GM19239 (cell line): Measurements from ENCODE around the gene ADAMTS19.
A peak's percentile ranks its signal among the peaks of the same experiment; 100 is the strongest.

Experiments used
- DNase-seq: peaks from one replicate; pipeline ENCODE4 v3.0.0; 2011; ENCODE audit warnings: low spot score; ENCODE audit not compliant: insufficient read length
- FAIRE-seq: peaks from 2 replicates; lab custom pipeline; 2011; peaks lifted over from hg19 to GRCh38; lab: Jason Lieb, UNC

The ADAMTS19 gene

DNA sequence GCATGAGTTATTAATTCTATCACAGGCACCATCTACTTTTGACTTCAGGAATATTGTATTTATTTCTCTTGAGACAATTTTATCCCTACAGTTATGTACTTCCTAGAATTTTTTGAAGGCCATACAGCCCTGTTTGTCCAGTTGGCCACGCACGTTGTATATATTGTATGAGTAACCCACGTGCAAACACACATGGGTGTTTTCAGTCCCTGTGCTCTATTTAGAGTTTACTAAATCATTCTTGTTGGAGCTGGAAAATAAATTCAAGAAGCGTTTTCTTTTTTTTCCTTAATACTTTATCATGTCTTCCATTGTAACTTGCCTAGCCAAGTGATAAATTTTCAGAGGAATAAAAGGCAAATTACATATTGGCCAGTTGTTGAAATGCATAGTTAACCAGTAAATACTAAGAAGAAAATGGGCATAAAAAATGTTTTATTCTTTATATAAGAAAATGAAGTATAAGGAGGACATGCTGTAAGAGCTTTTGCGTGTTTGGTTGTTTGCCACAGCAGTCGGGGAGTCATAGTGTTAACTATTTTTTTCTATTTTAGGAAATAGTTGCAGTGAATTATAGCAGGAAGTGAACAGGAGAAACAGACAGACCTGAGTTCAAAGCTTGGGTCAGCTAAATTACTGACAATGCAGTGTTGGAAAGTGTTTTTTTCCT is 201.4 kb downstream of the ADAMTS19 start:
- FAIRE-seq (no peak), DNase-seq (no peak)

DNA sequence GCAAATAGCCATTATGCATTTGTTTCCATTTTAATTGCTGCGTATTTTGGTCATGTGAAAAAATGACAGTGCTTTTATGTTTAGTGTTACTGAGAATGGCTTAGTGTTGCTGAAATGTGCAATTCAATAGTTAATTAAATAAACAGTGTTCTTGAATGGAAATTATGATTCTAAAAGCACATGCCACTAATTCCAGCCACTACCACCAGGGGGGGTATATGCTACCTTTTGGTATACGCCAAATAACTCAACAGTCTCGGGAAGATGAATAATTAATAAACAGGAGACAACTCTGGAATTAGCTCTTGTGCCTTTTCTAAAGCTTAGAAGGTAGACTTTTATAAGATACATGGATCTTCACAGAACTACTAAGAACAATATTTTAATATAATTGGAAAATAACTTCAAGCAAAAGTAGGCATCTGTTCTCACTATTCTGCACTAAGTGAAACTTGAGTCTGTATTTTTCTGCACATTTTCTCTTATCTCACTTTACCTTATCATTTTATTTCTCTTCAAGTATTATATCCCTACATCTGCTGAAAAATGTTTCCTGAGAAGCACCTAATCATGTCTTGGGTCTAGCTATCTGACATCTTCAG is 204.3 kb downstream of the ADAMTS19 start:
- peak; percentile 55 for FAIRE-seq
- DNase-seq: no peak

DNA sequence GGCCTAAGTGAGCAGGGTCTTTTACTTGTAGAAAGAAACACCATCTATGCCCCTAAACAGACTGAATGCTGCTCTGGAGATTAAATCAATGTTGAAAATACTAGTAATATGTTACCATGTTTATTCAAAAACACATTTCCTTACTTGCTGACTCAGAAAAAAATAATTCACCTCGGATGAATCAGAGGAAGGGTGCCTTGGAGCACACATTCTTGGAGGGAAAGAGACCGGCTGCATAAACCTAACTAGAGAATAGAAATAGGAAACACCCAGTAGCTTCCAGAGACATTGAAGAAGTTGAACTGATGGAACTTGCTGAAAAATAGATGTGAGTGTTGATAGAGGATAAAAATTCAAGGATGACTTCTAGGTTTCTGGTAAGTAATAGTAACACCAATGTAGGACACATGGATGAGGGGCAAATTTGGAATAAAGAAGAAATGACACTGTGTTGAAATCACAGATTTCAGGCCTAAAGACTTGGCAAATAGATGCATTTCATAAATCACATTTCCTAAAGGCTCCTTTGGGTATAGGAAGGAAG is 210.9 kb downstream of the ADAMTS19 start:
- FAIRE-seq: no peak
- DNase-seq: no peak

DNA sequence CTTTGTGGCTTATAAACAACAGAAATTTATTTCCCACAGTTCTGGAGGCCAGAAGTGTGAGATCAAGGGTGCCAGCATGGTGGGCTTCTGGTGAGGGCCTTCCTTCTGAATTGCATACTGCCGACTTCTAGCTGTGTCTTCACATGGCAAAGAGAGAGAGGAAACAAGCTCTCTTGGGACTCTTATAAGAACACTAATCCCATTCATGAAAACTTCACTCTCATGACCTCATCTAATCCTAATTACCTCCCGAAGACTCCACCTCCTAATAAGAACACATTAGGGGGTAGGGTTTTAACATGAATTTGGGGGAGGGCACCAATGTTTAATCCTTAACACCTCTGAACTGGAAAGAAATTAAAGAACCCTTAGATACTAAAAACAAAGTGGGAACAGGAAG is 211.9 kb downstream of the ADAMTS19 start:
- DNase-seq (no peak), FAIRE-seq (no peak)

DNA sequence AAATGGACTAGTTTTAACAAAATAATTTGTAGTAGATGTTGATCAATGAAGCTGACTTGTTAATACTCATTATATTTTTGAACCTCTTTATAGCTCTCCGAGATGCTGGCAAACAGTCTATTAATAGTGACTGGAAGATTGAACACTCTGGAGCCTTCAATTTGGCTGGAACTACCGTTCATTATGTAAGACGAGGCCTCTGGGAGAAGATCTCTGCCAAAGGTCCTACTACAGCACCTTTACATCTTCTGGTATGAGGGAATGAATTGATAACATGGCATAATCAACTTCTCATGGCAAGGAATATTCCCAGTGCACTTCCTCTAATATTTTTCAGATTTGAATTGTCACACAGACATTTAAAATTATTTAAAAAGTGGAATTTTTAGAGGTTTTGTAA is 219.6 kb downstream of the ADAMTS19 start:
- FAIRE-seq: no peak
- no peak for DNase-seq

DNA sequence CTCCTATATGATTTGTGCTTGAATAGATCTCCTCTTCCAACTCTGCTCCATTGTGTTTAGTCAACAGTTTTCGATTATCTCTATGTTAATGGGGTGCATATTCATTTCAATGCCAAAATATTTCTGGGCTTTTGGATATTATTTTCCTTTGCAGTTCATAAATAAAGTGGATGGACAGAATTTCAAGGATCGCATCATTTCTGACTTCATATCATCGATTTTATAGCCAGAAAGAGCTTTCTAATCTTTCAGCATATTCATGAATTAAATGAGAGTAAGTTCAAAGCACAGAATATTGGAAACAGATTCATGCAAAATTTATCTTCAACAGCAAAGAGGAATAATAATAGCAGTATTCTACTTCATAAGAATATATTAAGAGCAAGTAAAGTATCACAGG is 227.8 kb downstream of the ADAMTS19 start:
- DNase-seq: no peak
- no peak for FAIRE-seq

DNA sequence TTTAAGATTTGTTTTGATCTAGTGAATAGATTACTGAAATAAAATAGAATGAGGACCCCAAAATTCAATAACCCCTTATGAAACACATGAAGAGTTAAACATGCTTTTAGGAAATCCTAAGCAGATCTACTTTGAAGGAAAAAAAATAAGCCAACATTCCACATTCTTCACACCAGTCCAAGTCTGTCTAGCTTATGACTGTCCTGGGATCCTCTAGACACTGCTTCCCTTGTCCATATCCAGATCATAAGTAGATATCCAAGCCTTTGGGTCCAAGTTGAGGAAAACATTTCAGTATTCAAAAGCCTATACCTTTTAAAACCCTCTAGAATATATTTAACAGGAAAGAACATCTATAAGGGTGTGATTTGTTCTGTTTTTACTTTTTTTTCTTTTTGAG is 228.9 kb downstream of the ADAMTS19 start:
- no peak for FAIRE-seq
- no peak for DNase-seq

DNA sequence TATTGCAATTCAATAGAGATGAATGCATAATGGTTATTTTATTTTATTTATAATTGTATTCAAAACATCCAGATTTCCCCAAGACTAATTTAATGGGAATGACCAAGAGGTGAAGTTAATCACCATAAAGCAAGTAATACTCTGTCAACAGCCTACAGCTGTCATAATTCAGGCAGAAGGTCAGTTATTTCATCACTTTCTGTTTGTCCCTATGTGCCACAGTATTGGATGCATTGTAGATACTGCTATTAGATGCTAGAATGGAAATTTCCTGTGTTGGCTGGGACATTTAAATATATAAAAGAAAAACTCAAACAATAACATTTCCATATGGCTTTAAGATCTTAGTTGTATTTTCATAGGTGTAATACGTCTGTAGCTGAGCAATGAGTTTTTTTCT is 231.1 kb downstream of the ADAMTS19 start:
- FAIRE-seq (no peak), DNase-seq (no peak)

DNA sequence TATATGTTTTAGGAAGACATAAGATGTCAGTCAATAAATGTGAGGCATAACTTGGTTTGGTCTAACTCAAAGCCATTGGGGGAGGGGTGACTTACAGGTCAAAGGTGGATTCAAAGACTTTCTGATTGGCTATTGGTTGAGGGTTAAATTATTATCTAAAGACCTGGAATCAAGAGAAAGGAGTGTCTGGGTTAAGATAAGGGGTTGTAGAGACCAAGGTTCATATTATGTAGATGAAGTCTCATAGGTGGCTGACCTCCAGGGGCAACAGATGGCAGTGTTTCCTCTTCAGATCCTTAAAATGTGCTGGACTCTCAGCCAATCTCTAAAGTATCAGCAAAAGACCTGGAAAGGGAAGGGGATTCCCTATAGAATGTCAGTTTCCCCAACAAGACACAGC is 236.5 kb downstream of the ADAMTS19 start:
- no peak for FAIRE-seq
- no peak for DNase-seq

DNA sequence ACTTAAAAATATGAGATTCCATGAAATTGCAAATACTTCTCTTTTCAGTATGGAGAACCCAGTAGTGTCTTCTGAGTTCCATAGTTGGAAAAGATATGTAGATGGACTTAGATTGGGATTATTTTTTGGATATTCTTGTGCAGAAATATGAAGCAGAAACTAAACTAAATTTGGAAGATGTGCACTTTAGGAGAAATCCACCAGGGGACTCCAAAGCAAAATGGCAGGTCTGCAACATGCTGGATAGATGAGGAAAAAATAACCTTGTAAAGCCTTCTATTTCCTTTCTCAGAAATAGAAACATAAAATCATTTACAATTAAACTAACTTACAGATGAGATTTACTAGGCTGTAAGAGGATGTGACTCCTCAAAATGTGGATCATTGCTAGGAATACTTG is 238.6 kb downstream of the ADAMTS19 start:
- FAIRE-seq (no peak), DNase-seq (no peak)

DNA sequence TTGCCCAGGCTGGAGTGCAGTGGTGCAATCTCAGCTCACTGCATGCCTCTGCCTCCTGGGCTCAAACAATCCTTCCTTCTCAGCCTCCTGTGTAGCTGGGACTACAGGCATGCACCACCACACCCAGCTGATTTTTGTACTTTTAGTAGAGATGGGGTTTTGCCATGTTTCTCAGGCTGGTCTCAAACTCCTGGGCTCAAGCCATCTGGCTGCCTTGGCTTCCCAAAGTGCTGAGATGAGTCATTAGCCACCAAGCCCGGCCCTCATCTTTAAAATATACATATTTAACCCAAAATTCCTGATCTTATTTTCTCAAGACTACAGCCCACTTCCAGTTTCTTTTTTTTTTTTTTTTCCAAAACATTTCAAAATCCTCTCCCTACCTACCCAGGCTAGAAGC is 256.1 kb downstream of the ADAMTS19 start:
- FAIRE-seq: no peak
- no peak for DNase-seq

DNA sequence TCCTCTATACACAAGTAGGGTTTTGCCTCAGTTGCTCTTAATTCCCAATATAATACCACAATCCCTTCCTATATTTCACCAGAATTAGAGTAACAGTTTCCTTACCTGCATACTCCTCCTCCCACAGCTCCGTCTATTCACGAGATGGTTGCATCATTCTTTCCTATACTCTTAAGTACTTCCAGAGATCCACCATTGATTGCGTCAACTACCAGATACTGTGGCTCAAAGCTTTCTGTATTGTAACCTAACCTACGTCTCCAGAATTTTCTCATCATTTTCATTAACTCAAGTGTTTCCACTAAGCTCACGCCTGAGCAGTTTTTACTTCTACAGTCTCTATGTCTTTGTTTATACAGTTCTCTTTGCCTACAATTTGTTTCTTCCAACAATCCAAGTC is 256.6 kb downstream of the ADAMTS19 start:
- FAIRE-seq: no peak

DNA sequence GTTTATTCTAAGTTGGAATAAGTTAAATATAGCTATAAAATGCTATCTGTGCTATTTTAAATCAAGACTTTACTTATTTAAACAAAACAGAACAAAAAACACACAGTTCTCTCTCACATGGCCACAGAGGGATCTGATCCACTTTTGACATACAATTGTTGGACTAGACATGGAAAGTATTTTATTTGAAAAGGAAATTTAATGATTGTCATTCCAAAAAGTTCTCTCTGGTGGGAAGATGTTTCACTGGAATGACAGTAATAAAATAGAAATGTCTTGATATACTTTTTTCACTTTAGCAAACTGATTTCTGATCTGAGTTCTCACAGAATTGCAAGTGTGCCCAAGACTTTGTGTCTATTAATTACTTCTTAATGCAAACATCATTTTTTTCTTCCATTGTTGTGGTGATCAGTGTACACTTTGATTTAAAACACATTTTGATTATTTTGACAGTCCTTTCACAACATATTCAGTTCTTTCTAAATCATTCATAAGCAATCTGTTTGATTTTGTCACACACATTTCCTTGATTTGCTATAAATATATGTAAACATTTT is 257.7 kb downstream of the ADAMTS19 start:
- DNase-seq (no peak), FAIRE-seq (no peak)

More for the DNA sequence above, 256.6 kb downstream of the ADAMTS19 start:
- DNase-seq: no peak

DNA sequence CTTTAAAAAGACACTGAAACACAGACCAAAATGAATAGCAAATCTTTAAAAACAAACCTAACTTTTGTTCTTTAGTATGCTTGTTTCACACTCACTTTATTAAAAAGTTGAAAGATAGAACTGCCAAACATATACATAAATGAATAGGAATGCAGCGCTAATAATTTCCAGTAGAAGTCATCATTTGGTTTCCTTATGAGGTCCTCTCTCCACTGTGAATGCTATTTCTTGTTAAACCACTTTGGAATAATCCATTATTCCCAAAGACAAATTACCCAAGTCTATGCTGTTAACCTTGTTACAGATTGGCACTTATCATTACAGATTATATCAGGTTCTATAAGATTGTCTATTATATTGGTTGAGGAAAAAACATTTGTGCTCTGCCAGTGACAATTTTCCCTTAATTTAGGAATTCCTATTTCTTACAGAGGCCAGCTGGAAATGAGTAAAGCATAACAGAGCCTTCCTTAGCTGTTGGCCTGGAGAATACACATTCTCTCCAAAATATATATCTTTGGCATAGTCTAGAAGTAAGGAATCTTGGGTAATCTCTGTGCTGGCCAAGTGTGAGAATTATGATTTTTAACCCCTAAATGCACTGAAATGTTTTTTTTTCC is 258.5 kb downstream of the ADAMTS19 start:
- no peak for DNase-seq

DNA sequence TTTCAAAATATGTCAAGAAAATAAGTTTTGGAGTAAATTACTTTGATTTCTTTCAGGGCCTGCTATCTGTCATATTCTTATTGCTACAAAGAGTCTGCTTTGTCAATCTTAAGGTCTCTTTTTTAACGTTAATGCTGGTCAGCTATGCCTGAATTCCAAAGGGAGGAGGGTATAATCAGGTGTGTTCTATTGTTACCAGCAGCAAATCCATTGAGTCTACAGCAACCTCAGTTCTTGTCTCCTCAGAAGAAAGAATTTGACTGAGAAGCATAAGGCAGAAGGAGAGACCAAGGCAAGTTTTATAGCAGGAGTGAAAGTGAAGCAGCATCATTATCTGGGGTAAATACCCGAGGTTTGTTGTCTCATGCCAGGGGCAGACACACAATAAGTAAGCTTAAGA is 264.1 kb downstream of the ADAMTS19 start:
- FAIRE-seq (no peak), DNase-seq (no peak)

More for the DNA sequence above, 258.5 kb downstream of the ADAMTS19 start:
- FAIRE-seq: no peak

DNA sequence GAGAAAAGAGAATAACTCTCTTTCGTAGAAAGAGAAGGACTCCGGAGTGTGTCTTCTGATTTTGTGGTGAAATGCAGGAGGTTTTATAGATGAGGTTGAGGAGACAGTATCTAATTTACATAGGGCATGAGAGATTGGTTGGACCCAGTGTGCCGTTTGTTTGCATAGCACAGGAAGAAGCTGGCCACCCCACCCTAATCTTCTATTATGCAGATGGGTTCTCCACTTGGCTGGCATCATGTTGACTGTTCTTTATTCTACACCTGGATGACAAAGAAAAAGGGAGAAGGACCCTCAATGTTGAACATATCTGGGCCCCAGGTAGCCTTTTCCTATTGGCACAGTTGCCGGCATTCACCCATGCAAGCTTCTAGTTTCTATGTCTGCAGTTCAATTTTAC is 264.5 kb downstream of the ADAMTS19 start:
- DNase-seq: no peak
- FAIRE-seq: no peak

DNA sequence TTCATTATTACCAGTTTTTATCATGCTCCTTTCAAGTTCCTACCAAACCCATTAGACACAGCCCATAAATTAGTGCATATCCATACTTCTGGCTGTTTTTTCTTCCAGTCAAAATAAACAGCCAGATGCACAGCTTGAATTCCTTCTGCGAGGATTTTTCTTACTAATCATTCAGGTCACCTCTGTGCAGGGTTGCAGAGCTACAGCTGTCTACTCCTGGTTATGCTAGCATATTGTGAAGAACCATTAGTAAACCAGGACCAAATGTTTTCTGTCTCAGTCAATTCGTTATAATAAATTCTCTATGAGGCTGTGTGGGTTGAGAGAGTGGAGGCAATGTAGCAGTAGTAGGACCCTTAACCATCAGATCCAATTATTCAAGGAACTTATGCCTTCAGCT is 279.7 kb downstream of the ADAMTS19 start:
- no peak for FAIRE-seq
- no peak for DNase-seq

DNA sequence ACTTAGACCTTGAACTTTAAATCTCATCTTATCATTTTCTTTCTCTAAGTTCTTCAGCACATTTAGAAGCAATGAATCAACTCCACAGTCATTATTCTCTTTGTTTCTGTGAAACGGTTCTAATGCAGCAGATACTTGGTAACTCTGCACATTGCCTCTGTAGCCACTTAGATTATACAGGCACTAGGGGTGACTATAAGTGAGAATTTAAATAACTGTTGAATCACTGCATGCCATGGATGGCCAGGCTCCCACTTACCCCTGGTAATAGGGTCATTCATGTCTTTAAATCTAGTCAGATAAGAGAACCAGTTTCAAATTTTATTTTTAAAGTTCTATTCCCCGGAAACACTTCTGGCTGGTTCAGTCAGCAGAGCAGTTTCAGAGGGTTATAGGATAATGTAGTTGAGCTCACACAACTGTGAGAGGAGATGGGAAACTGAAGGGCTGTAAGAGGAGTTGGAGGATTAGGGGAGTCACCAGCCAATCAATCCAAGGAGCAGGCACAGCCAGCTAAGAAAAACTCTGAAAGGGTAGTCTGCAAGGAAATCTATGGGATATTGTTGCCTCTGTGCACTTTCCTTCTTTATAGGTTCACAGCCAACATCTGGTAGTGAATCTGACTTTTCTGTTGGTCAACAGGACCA is 283.6 kb downstream of the ADAMTS19 start:
- DNase-seq (no peak), FAIRE-seq (no peak)

DNA sequence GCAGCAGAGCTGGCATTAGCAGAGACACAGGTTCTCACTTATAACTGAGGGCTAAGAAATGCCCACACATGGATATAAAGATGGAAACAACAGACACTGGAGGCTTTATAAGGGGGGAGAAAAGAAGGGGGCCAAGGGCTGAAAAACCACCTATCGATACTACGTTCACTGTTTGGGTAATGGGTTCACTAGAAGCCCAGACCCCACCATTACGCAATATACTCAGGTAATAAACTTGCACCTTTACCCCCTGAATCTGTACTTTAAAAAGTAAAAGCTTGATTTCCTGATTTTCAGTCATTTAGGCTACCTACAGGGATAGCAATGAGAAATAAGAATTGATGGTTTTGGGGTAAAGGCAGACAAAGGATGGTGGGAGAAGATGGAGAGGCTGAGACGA is 285.9 kb downstream of the ADAMTS19 start:
- no peak for DNase-seq
- FAIRE-seq: no peak

DNA sequence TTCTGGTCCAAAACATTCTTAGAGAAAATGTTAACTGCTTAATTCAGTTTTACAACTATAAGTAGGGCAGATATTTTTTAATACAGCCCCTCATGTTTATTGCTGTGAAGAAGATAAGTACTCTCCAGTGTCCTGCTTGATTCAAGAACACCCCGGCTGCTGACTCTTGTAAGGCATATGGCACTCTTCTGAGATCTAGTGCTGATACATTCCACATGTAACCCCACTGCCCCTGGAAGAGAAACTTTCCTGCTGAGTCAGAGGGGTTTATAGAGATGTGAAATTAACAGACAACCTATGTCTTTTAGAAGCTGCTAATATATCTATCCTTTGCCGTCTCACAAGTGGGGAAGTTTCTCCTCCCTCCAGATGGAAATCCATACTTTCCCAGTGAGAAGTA is 286.8 kb downstream of the ADAMTS19 start:
- DNase-seq (no peak), FAIRE-seq (no peak)
